ENCODE data around the gene PLA2G1B. TPM values are rescaled to one million over a fixed set of nuclear protein-coding genes. Genes with fewer than 3 reads are reported as not detected.

The PLA2G1B gene
- total RNA-seq, 2 donors from 2014 or later = 6,971 to 11,984 TPM

DNA sequence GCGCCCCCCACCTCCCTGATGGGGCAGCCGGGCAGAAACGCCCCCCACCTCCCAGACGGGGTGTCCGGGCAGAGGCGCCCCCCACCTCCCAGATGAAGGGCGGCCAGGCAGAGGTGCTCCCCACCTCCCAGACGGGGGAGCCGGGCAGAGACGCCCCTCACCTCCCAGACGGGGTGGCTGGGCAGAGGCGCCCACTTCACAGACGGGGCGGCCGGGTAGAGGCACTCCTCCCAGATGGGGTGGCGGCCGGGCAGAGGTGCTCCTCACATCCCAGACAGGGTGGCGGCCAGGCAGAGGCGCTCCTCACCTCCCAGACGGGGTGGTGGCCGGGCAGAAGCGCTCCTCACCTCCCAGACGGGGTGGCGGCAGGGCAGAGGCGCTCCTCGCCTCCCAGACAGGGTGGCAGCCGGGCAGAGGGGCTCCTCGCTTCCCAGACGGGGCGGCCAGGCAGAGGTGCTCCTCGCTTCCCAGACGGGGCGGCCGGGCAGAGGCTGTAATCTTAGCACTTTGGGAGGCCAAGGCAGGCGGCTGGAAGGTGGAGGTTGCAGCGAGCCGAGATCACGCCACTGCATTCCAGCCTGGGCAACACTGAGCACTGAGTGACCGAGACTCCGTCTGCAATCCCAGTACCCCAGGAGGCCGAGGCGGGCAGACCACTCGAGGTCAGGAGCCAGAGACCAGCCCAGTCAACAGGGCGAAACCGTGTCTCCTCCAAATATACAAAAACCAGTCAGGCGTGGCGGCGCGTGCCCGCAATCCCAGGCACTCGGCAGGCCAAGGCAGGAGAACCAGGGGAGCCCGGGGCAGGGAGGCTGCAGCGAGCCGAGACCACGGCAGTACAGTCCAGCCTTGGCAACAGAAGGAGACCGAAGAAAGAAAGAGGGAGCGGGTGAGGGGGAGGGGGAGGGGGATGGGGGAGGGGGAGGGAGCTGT is 49.2 kb downstream of the PLA2G1B start:
- WGBS, 2 donors = 94 to 97% methylated on average over 18 to 52 of the region's 57 CpGs
- no peaks in the 10 kb centered on the region for H3K4me1 ChIP-seq
- H3K27ac ChIP-seq = no peak overlapping the region
- DNase-seq (no peak), ATAC-seq (no peak)
- no peaks in the 10 kb centered on the region for H3K9me3 ChIP-seq
- TF ChIP-seq POLR2A (IDR thresholded peaks at IDR 0.05) = no peak
- TF ChIP-seq, protein P1, sequence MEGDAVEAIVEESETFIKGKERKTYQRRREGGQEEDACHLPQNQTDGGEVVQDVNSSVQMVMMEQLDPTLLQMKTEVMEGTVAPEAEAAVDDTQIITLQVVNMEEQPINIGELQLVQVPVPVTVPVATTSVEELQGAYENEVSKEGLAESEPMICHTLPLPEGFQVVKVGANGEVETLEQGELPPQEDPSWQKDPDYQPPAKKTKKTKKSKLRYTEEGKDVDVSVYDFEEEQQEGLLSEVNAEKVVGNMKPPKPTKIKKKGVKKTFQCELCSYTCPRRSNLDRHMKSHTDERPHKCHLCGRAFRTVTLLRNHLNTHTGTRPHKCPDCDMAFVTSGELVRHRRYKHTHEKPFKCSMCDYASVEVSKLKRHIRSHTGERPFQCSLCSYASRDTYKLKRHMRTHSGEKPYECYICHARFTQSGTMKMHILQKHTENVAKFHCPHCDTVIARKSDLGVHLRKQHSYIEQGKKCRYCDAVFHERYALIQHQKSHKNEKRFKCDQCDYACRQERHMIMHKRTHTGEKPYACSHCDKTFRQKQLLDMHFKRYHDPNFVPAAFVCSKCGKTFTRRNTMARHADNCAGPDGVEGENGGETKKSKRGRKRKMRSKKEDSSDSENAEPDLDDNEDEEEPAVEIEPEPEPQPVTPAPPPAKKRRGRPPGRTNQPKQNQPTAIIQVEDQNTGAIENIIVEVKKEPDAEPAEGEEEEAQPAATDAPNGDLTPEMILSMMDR (IDR thresholded peaks at IDR 0.05) = no peak
- H3K27me3 ChIP-seq = no peaks in the 10 kb centered on the region
- no peak overlapping the region for H3K4me3 ChIP-seq
- H3K36me3 ChIP-seq (replicated peaks in 1 of 2; ENCODE audit: insufficient read depth in 1 of 2, low read depth in 2 of 2) = no peaks in the 10 kb centered on the region
- intact Hi-C loops (cut with DNase I) = no loop called here

DNA sequence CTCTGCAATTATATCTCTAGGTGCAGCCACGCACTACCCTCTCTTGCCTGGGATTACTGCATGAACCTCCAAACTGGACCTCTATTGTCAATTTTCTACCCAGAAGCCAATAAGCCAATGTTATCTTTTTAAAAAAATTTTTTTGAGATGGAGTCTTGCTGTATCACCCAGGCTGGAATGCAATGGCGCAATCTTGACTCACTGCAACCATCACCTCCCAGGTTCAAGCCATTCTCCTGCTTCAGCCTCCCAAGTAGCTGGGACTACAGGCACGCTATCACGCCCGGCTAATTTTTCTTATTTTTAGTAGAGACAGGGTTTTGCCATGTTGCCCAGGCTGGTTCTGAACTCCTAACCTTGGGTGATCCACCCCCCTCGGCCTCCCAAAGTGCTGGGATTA is 50.8 kb downstream of the PLA2G1B start:
- no peak for ATAC-seq
- 93 to 94% methylated on average over 6 of the region's 6 CpGs for whole genome bisulfite sequencing, 2 donors
- TF ChIP-seq, protein P1 (IDR thresholded peaks at IDR 0.05) = no peak
- no peak for TF ChIP-seq POLR2A (IDR thresholded peaks at IDR 0.05)
- DNase-seq = no peak
- H3K36me3 ChIP-seq (replicated peaks in 1 of 2; ENCODE audit: insufficient read depth in 1 of 2, low read depth in 2 of 2) = no peaks in the 10 kb centered on the region
- no peaks in the 10 kb centered on the region for H3K4me1 ChIP-seq
- H3K27ac ChIP-seq = no peak overlapping the region
- H3K9me3 ChIP-seq = no peaks in the 10 kb centered on the region
- no peak overlapping the region for H3K4me3 ChIP-seq
- H3K27me3 ChIP-seq = no peaks in the 10 kb centered on the region
- intact Hi-C loops (cut with DNase I) = no loop called here

Small RNAs within 50 kb of the gene (small RNA-seq; reads per million reads assigned to genes)
- gene RNU4-1 = 839 reads per million, percentile 99 among the genes with 10 or more reads in this experiment
- 638 reads per million, percentile 98 among the genes with 10 or more reads in this experiment for gene RNU4-2
- gene RNU6-1088P = not detected

Other genes with a start within 250 kb of the PLA2G1B start
- gene RAB35, start 211.0 kb downstream of the PLA2G1B start, total RNA-seq = 1 to 10 TPM; 4.0 to 7.0 TPM
- gene GCN1, start 133.1 kb downstream of the PLA2G1B start, total RNA-seq = 10 to 100 TPM; 39.7 to 83.1 TPM
- gene RPLP0, start 126.7 kb downstream of the PLA2G1B start, total RNA-seq = 1,000 to 10,000 TPM; 1,243 to 1,902 TPM
- gene PXN, start 62.0 kb downstream of the PLA2G1B start, total RNA-seq = 10 to 100 TPM; 29.3 to 35.9 TPM
- under 1 TPM; under 0.01 TPM for gene RNU4-2, start 35.9 kb downstream of the PLA2G1B start, total RNA-seq
- gene RNU4-1, start 34.5 kb downstream of the PLA2G1B start, total RNA-seq = under 1 TPM; under 0.01 TPM
- 1 to 10 TPM in 1 of 2 donors, under 1 TPM in 1; 0.99 to 6.2 TPM for gene SIRT4, start 25.5 kb downstream of the PLA2G1B start, total RNA-seq
- 1 to 10 TPM in 1 of 2 donors, under 1 TPM in 1; 0.66 to 1.3 TPM for gene MSI1, start 41.4 kb upstream of the PLA2G1B start, total RNA-seq
- gene COX6A1, start 110.3 kb upstream of the PLA2G1B start, total RNA-seq = 100 to 1,000 TPM; 183 to 359 TPM
- gene TRIAP1, start 118.6 kb upstream of the PLA2G1B start, total RNA-seq = 10 to 100 TPM in 1 of 2 donors, 1 to 10 TPM in 1; 2.3 to 11.2 TPM
- 10 to 100 TPM; 16.9 to 24.1 TPM for gene GATC, start 118.7 kb upstream of the PLA2G1B start, total RNA-seq
- gene SRSF9, start 142.0 kb upstream of the PLA2G1B start, total RNA-seq = 10 to 100 TPM; 86.0 to 93.9 TPM
- 100 to 1,000 TPM in 1 of 2 donors, 10 to 100 TPM in 1; 48.5 to 143 TPM for gene DYNLL1, start 168.3 kb upstream of the PLA2G1B start, total RNA-seq
- 10 to 100 TPM in 1 of 2 donors, 1 to 10 TPM in 1; 9.6 to 24.1 TPM for gene COQ5, start 201.4 kb upstream of the PLA2G1B start, total RNA-seq
- 100 to 1,000 TPM in 1 of 2 donors, 10 to 100 TPM in 1; 62.5 to 124 TPM for gene RNF10, start 206.6 kb upstream of the PLA2G1B start, total RNA-seq

Data from body of pancreas (tissue), 4 donors.